Astrocyte of the spinal cord (primary cell): ENCODE data around the gene MCM9.

ENCODE experiments used
- DNase-seq: peaks from one replicate; pipeline ENCODE4 v3.0.0; 2011; ENCODE audit warnings: low read depth, low spot score
- H3K4me3 ChIP-seq: 2 replicates; pipeline ENCODE4 v1.5.1; 2011; ENCODE audit warnings: low read depth, mild to moderate bottlenecking, low read length, moderate library complexity
- in situ Hi-C: cut with HindIII; loops from 2 replicates; pipeline ENCODE4 v1.10.0; 2017; ENCODE audit warnings: low sequenced_read_pairs
- TF ChIP-seq, protein P1 (sequence below): IDR thresholded peaks from 2 replicates; pipeline ENCODE4 v1.5.1; 2012; ENCODE audit warnings: low read depth, mild to moderate bottlenecking, low read length, inconsistent platforms

The MCM9 gene

DNA sequence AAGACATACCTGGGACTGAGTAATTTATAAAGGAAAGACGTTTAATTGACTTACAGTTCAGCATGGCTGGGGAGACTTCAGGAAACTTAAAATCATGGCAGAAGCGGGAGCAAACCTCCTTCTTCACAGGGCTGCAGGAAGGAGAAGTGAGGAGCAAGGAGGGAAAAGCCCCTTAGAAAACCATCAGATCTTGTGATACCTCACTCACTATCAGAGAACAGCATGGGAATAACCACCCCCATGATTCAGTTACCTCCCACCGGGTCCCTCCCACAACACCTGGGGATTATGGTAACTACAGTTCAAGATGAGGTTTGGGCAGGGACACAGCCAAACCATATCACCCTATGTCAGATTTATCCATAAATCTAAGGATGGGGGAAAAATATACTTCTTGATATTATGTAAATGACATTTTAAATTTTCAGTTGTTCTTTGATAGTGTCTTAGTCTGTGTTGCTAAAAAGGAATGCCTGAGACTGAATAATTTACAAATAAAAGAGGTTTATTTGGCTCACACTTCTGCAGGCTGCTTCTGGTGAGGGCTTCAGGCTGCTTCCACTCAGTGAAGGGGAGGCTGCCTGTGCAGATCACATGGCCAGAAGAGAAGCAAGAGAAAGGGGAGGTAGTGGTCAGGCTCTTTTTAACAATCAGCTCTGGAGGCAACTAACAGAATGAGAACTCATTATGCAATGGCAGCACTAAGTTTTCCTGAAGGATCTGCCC is 1.2 kb upstream of the MCM9 start:
- H3K4me3 ChIP-seq, result no peak overlapping the region
- in situ Hi-C loops, result no loop called here
- no peak for DNase-seq
- TF ChIP-seq, protein P1, sequence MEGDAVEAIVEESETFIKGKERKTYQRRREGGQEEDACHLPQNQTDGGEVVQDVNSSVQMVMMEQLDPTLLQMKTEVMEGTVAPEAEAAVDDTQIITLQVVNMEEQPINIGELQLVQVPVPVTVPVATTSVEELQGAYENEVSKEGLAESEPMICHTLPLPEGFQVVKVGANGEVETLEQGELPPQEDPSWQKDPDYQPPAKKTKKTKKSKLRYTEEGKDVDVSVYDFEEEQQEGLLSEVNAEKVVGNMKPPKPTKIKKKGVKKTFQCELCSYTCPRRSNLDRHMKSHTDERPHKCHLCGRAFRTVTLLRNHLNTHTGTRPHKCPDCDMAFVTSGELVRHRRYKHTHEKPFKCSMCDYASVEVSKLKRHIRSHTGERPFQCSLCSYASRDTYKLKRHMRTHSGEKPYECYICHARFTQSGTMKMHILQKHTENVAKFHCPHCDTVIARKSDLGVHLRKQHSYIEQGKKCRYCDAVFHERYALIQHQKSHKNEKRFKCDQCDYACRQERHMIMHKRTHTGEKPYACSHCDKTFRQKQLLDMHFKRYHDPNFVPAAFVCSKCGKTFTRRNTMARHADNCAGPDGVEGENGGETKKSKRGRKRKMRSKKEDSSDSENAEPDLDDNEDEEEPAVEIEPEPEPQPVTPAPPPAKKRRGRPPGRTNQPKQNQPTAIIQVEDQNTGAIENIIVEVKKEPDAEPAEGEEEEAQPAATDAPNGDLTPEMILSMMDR, result no peak

DNA sequence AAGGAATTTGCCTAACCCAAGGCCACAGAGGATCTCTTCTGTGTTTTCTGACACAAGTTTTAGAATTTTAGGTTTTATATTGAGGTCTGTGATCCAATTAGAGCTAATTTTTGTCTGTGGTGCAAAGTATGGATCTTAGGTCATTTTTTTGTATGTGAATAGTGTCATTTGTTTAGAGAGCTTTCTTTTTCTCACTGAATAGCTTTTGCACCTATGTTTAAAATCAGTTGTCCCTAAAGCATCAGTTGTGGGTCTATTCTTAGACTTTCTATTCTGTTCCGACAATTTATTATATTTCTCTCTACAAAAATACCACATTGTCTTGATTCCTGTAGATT is 341 bp upstream of the MCM9 start:
- in situ Hi-C loops, result no loop called here
- DNase-seq, result no peak
- peak overlapping the region; percentile 91 for H3K4me3 ChIP-seq
- TF ChIP-seq, protein P1, result no peak

DNA sequence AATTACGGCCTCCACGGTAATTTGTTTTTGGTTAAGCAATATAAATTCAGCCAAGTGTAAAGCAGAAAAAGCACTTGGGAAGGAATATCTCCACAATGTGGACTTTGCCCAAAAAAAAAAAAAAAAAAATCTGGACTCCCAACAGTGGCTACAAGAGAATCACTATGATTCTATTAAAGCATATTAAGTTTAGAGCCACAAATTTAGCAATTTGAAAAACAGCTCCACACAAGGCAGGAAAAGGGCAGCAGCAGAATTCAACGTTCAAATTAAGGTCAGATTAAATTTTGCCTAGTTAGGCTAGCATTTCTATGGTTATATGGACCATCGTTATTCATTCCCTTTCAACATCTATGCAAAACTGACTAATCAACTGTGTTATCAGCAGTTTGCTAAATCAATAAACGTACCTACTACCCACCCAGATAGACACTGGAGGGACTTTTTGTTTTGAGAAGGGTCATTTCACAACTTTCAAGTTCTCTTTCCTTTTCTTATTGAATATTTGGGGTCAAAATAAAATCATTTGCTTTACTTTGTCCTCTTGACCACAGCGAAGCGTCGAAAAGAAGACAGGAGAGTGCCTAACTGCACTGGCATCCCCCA is 1.0 kb downstream of the MCM9 start:
- TF ChIP-seq, protein P1, result no peak
- peak; percentile 1 for DNase-seq
- in situ Hi-C loops, result no loop called here
- peak overlapping the region; percentile 91 for H3K4me3 ChIP-seq

DNA sequence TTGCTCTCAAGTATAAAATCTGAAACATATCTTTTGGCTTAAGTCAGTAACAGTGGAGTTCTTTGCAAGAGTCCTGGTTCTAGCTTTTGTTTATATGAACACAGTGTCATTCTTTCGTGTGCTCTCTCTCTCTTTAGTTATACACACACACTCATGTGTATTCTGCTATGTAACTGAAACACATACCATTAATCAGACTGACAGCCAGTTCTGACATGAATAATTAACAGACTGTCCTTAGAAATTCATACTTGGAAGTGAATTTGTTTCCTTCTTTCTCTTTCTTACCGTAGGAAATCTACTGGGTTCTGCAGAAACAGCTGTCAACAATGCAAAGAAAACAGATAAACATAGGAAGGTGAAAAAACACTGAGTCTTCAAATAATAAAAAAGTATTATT is 2.5 kb downstream of the MCM9 start:
- TF ChIP-seq, protein P1, result no peak
- no peak overlapping the region for H3K4me3 ChIP-seq
- in situ Hi-C loops, result no loop called here
- DNase-seq, result no peak

DNA sequence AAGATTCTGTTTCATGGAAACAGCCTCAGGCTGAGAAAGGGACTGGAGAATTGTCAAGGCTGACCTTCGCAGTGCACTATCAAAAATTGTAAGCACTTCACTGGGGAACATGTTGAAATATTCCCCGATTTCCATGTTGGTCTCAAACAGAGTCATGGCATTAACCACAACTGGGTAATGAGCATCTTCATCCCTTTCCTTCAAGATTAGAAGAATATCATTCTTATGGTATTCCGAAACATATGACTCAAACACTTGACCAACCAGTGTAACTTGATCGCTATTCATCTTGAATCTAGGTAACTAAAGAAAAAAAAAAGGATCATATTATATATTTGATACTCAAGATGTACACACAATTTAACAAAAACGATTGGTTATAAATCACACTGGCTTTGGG is 3.5 kb downstream of the MCM9 start:
- no peak overlapping the region for H3K4me3 ChIP-seq
- DNase-seq, result no peak
- TF ChIP-seq, protein P1, result no peak
- in situ Hi-C loops, result no loop called here

DNA sequence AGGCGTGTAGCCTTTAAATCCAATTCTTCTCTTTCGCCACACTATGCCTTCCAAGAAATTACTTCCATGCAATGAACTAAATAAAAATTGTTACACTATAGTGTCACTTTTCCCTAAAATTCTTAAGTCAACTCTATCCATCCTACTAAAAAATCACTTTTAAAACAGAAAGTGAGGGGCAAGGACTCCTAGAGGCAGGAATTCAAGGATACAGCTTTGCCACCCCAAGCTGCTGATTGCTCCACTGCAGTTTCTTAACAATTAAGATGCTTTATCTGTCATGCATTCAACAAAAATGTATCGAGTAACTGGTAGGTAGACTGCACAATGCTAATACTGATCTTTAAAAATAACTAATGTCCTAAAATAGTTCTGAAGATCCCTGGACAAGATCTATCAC is 4.3 kb downstream of the MCM9 start:
- in situ Hi-C loops, result no loop called here
- TF ChIP-seq, protein P1, result peak; percentile 29
- no peak for DNase-seq
- no peak overlapping the region for H3K4me3 ChIP-seq
